NCI-H2196 treated with DMSO at 0.1 percent for 48 hours (cell line): ENCODE results near the gene RAB26.
"Not testable (repeated sequence)": the region's sequence is repeated elsewhere in the genome, so short reads cannot be mapped to it uniquely, and the experiment has no call there.

ENCODE experiments used
- DNase-seq: peaks from one replicate; lab custom pipeline; 2025; ENCODE audit not compliant: unreplicated experiment; lab: John Stamatoyannopoulos, UW

The RAB26 gene, protein sequence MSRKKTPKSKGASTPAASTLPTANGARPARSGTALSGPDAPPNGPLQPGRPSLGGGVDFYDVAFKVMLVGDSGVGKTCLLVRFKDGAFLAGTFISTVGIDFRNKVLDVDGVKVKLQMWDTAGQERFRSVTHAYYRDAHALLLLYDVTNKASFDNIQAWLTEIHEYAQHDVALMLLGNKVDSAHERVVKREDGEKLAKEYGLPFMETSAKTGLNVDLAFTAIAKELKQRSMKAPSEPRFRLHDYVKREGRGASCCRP

DNA sequence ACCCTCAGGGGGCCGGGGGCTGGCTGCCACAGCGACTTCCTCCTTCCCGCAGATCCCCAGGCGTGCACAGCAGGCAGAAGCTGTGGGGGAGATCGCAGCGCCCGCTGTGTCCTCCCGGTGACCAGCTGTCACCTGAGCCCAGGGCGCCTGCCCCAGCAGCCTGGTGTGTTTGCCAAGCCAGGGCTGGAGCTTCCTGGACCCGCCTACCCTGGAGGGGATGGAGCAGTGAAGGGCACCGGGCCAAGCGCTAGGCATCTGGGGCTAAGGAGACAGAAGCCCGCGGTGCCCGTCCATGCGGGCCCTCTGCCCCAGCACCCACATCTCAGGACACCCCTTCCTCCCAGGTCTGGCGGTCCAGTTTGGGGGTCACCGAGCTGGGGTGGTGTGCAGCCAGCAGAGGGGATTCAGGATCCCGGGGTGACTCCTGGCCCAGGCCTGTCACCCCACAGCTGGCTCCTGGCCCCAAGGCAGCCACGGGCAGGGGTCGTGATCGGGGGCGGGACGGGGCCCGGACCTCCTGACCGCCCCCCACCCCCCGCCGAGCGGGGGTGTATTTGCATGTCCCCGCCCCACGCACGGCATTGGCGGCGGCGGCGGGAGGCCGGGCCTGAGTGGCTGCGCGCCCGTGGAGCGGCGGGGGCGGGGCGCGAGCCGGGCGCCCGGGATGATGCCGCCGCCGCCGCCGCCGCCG lies at the start of gene RAB26:
Gene RAB26, plus strand, starts transcription at position 645 of the 691 bp plus-strand sequence. CDS start 159 bp downstream, outside the sequence.
- peak; percentile 93 for DNase-seq

DNA sequence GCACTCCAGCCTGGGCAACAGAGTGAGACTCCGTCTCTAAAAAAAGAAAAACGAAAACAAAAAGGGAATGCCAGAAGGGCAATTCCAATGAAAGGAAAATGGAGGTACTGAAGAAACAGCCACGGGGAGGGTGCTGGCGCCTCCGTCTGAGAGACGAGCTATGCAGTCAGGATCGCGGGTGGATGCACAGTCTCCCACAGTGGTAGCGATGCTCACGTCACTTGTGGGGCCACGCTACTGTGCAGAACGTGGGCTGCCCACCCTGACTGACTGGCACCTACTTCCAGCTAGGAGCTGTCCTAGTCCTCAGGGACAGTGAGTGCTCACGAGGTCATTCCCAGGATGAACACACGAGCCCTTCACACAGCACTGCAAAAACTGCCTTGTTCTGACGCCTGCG lies 46.8 kb upstream of the RAB26 start:
- not testable (repeated sequence) for DNase-seq

DNA sequence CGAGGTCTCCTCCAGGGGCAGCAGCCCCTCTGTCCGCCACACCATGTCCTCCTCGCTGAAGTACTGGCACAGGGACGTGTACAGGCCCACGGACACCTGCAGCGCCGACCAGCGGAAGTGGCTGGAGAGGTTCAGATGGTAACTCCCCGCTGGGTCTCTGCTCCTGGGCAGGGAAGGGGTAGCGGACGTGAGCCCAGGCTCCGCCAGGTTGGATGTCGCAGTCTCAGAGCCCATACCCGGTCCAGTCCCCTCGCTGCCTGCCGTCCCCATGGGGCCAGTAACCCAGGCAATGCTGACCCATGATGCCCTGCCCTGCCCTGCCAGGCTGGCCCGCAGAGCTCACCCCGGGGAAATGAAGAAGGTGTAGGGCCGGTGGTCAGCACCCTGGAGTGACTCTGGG lies 46.0 kb upstream of the RAB26 start:
- no peak for DNase-seq

DNA sequence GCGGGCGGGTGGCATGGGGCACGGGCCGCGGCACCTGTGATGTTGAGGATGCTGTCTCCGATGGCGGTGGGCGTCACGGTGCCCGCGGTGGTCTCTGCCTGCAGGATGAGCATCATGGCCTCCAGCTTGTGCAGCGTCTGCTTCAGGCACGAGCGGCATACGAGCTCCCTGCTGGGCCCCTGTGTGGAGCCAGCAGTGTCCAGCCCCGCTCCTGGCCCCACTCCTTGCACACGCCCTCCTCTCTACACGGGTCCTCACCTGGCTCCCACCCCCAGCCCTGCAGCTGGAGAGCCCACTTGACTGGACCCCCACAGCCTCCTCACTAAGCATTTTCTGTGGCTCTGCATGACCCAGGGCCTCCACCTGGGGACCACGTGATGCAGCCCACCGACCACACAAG lies 44.0 kb upstream of the RAB26 start:
- DNase-seq: not testable (repeated sequence)

DNA sequence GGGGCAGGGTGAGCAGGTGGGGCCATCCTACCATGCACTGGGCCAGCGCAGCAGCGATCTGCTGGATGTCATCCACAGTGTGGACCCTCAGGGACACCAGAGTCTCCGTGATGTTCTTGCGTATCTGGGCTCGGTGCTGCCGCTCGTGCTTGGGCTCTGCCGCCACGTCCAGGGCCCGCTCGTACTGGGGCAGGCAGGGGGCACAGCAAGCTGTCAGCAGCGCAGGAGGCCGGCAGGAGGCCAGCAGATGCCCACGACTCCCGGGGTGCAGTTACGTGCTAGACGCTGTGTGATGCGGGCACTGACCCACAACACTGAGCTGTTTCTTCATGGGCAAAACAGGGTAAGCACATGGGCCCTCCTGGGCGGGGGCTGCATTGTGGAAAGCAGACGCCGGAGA lies 43.1 kb upstream of the RAB26 start:
- not testable (repeated sequence) for DNase-seq

DNA sequence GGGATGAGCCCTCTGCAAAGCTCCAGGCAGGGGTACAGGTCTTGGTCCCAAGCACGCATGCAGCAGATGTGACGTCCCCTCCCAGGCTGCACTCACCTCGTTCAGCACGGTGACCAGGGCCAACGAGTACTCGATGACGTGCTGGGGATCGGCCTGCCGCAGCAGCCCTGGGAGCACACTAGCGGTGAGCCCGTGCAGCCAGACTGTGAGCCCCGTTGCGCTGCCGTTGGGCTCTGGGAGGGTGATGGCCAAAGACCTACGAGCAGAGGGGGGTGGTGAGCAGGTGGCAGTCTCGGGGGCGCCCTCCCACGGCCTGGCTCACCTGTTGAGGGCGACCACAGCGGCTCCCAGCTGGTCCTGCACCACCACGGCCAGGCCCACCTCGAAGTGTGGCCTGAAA lies 42.7 kb upstream of the RAB26 start:
- not testable (repeated sequence) for DNase-seq

DNA sequence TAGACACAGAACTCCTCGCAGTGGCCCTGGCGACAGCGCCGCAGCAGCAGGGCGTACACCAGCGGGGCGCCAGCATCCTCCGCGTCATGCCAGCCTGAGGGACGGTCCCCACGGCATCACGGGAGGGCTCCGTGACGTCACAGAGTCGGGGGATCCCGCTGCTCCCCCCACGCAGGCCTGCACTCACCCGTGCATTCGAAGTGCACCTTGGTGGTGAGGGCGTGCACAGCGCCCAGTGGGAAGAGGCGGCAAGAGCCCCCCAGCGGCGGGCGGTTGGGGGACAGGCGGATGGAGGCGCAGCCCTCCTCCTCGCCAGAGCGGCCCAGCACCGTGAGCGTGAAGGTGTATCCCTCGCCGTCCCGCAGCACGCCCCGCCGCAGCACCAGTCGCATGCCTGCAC lies 42.2 kb upstream of the RAB26 start:
- DNase-seq: not testable (repeated sequence)

DNA sequence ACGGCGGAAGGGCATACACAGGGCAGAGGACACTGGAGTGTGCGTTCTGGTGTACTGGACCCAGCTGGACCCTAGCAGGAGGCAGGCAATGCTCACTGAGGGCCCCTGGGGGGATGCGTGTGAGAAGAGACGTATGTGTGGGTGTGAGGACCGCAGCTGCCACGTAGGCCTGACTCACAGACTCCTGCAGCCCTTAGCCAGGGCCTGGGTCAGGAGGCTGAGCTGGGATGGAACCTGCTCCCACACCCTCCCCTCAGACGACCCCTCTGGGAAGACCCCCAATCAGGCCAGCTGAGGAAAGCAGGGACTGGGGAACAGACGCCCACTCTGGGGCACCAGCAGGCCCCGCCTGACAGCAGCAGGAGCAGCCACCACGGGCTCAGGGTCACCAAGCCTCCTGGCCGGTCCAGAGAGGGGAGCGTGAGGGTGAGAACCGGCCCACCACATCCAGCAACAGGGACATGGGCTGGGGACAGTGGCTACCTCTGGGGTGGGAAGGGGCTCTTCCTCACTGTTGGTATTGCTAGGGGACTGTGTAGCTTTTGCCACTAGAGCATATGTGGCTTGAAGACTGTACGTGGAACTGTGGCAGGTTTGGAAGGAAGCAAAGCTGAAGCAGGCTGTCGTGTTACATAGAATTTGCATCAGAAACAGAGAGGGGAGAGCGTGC lies 41.2 kb upstream of the RAB26 start:
- DNase-seq: not testable (repeated sequence)

DNA sequence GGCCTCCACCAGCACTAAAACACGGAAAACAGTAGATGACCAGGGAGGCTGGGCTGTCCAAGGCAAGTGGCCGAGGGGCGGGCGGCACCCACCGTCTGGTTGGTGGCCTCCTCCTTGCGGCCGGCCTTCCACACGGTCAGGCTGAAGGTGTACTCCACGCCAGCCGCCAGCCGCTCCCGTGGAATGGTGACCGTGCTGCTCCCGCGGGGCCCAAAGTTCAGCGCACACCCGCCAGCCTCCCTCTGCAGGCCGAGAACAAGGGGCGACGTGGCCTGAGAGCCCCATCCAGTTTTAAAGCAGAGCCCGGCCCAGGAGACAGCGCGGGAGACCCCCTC lies 40.7 kb upstream of the RAB26 start:
- not testable (repeated sequence) for DNase-seq

DNA sequence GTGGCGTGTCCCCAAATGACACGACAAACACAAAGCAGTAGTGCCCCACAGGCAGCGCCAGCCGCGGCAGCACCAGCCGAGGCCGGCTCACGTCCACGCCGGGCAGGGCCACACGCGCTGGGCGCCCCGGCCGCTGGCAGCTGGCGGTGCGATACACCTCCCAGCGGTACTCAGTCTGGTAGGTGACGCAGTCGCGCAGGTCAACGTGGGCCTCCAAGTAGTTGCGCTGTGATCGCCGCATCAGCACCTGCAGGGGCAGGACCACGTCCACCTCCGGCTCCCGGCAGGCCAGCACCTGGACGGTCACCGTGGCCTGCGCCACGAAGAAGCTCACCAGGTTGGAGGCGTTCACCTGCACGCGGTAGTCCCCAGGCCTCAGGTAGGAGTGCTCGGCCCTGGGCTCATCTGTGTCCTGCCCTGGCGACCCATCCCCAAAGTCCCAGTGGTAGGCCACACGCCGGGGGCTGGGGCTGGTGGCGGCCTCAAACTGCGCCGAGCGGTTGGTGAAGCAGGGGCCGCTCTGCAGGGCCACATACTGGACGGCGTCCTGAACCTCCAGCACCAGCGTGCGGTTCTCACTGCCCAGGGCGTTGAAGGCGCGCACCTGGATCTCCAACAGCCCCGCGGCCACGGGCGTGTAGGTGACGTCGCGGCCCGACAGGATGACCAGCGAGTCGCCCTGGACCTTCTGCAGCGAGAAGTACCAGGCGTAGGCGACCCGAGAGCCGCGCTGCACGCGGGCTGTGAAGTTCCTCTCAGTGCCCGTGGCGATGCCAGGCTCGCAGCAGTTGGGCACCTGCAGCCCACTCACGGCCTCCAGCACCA lies 39.8 kb upstream of the RAB26 start:
- not testable (repeated sequence) for DNase-seq

DNA sequence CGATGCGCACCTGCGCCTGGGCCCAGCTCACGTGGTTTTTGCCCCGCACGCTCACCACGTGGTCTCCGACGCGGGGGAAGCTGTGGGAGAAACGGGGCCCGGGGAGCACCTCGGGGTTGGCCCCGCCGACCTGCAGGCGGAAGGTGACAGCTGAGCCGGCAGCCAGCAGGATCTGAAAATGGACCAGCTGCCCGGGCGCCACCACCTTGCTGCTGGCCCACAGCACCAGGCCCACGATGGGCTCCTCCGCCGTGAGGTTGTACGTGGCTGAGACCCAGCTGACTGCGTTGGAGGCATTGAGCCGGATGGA lies 39.2 kb upstream of the RAB26 start:
- DNase-seq: not testable (repeated sequence)

DNA sequence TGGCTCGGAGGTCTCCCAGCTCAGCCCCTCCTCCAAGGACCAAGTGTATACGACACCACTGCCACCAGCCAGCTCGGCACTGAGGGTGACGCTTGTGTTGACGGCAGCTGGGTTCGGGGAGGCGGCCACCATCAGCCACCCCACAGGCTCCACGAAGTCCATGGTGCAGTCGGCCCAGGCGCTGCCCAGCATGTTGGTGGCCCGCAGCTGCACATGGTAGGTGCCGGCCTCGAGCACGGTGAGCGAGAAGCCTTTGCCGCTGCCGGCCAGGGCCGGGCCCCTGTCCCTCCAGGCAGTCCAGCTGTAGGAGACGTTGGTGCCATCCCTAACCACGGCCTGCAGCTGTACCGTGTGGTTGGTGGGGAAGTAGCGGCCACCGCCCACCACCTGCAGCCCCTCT lies 38.6 kb upstream of the RAB26 start:
- DNase-seq: not testable (repeated sequence)

DNA sequence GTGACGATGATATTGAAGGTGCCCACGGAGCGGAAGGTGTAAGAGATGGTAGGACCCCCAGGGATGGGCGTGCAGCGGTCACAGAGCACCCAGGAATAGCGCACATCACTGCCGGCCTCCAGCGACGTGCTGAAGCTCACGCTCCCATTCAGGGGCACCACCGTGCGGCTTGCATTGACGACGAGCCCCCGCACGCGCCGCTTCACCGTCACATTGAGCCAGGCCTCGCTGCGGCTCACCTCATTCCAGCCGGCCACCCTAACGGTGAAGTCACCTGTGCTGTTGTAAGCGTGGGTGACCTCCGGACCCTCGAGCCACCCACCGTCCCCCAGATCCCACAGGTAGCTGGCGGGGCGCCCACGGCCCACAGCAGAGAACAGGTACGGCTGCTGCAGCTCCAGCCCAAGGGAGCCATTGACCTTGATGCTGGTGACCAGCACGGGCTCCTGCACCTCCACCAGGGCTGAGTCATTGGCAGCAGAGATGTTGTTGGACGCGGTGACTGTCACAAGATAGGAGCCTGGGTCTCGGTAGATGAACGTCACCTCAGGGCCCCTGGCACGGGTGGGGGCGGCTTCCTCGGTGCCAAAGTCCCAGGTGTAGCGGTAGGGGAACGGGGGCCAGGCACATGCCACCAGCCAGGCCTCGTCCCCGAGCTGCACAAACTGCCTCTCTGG lies 38.0 kb upstream of the RAB26 start:
- not testable (repeated sequence) for DNase-seq

DNA sequence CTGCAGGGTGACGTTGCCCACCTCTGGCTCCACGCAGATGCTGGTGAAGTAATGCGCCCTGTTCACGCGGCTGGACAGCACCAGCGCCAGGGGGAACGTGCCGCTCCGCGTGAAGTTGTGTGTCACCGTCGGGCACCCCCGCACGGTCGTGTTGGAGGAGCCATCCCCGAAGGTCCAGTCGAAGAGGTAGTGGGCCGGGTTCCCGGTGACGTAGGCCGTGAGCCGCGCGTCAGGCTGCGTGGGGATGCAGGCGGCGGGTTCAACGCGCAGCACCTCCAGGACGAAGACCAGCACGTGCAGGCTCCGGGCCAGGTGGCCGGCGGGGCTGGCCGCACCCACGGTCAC lies 37.4 kb upstream of the RAB26 start:
- not testable (repeated sequence) for DNase-seq

DNA sequence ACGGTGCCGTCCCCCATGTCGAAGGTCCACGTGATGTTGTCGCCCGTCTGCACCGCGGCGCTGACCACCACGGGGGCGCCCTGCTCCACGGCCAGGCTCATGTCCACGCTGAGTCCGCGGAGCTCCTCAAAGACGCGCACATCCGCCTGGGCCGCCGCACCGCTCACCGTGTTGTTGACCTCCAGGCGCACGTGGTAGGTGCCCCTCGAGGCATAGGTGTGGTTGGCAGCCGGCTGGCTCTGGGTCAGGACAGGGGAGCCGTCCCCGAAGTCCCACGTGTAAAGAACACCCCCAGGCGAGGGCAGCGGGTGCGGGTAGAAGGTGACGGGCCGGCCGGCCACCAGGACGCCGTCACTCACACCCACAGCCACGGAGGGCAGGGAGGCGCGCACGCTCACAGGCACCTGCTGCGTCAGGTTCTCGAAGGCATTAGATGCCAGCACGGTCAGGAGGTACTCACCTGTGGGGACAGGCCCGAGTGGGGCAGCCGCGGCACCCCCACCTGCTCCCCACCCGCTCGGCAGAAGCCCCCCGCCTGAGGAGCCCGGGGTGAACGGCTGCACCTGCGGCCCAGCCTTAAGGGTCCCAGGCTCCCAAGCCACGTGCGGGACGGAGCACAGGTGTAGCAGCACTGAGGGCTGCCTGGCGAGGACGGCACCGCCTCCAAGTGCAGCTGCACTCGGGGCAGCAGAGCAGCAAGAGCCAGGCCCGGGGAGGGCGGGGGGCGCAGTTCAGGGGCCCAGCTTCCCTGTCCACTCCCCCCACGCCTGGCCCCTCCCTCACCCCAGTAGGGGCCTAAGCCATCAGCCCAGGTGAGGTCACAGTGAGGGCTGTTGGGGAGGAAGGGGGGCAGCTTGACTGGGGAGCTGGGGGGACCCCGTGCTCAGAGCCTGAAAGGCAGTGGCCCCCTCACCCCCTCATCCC lies 36.8 kb upstream of the RAB26 start:
- not testable (repeated sequence) for DNase-seq

DNA sequence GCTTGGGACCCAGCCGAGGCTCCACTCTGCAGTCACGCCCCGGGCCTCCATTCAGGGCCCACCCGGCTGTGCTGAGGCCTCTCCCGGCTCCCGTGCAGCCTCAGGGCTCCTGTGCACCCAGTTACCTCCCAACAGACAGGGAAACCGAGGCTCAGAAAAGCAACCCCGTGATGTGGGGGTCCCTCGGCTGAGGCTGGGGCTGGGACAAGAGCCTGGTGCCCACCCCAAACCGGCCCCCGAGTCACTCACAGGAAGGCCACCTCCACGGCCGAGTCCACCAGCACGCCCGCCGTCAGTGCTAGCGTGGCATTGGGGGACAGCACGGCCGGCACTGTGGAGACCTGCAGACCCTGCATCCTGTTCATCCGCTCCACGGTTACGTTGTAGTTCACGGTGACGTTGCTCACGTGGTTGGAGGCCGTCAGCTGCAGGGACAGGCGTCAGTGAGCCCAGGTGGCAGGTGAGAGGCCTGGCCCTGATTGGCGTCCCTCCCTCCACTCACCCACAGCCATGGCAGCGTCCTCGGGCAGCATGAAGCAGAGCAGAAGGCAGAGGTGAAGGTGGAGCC lies 35.8 kb upstream of the RAB26 start:
- DNase-seq: not testable (repeated sequence)

DNA sequence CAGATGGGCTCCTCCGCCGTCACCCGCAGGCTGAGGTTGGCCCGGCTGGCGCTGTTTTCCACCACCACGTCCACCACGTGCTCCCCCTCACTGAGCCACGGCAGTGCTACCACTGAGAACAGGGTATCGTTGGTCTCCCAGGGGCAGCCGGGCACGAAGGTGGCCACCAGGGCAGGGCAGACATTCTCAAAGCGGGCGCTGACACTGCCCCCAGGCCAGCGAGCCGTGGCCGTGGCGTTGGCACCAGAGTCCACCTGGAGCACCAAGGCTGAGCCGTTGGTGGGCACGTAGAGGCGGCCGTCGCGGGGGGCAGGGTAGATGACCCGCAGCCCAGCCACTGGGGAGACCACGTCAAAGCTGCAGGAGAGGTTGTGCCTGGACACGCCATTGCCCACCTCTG lies 34.2 kb upstream of the RAB26 start:
- DNase-seq: not testable (repeated sequence)

DNA sequence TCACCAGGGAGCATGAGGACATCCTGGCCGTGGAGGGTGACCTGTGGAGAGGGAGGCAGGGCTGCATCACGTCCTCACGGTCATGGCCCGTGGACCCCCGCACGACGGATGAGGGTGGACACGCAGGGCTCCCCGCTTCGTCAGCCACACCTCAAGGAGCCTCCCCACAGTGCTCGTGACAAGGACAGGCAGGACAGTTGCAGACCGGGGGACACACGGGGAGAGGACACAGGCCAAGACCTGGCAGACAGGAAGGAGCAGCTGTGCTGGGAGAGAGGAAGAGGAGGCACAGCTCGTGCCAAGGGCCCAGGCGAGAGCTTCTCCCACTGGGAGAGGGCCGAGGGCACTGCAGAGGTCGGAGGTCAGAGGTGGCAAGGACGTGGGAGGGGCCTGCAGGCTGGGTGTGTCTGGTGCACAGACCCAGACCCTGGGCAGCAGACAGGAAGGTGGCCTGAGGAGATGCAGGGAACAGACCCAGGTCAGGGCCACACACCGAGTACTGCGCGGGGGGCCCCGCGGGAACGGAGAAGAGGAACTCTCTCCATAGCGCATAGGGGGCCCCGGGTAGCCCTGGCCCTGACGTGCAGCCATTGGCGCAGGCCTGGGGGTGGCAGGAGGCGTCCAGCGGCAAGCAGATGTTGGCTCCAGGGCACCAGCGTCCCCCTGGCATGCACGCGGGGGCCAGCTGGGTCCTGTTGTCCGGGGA lies 33.4 kb upstream of the RAB26 start:
- not testable (repeated sequence) for DNase-seq

DNA sequence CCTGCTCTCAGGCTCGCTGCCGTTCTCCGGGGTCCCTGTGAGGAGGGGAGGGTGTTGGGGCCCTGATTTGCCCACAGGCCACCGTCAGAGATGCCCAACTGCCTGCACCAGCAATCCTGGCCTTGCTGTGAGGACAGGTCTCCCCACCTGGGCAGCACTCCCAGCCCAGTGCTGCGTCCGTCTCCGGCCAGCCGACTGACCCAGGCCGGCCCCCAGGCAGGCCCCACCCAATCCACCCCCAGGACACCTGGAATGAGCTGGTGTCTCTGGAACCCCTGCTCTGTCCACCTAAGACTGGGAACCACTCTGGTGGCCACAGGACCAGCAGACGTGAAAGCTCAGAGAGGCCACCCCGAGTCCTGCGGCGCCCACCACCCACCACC lies 32.8 kb upstream of the RAB26 start:
- DNase-seq: no peak
